ENCODE results near the gene TTLL4.
"Not testable (repeated sequence)": the region's sequence is repeated elsewhere in the genome, so short reads cannot be mapped to it uniquely, and the experiment has no call there.

The TTLL4 gene, protein sequence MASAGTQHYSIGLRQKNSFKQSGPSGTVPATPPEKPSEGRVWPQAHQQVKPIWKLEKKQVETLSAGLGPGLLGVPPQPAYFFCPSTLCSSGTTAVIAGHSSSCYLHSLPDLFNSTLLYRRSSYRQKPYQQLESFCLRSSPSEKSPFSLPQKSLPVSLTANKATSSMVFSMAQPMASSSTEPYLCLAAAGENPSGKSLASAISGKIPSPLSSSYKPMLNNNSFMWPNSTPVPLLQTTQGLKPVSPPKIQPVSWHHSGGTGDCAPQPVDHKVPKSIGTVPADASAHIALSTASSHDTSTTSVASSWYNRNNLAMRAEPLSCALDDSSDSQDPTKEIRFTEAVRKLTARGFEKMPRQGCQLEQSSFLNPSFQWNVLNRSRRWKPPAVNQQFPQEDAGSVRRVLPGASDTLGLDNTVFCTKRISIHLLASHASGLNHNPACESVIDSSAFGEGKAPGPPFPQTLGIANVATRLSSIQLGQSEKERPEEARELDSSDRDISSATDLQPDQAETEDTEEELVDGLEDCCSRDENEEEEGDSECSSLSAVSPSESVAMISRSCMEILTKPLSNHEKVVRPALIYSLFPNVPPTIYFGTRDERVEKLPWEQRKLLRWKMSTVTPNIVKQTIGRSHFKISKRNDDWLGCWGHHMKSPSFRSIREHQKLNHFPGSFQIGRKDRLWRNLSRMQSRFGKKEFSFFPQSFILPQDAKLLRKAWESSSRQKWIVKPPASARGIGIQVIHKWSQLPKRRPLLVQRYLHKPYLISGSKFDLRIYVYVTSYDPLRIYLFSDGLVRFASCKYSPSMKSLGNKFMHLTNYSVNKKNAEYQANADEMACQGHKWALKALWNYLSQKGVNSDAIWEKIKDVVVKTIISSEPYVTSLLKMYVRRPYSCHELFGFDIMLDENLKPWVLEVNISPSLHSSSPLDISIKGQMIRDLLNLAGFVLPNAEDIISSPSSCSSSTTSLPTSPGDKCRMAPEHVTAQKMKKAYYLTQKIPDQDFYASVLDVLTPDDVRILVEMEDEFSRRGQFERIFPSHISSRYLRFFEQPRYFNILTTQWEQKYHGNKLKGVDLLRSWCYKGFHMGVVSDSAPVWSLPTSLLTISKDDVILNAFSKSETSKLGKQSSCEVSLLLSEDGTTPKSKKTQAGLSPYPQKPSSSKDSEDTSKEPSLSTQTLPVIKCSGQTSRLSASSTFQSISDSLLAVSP

DNA sequence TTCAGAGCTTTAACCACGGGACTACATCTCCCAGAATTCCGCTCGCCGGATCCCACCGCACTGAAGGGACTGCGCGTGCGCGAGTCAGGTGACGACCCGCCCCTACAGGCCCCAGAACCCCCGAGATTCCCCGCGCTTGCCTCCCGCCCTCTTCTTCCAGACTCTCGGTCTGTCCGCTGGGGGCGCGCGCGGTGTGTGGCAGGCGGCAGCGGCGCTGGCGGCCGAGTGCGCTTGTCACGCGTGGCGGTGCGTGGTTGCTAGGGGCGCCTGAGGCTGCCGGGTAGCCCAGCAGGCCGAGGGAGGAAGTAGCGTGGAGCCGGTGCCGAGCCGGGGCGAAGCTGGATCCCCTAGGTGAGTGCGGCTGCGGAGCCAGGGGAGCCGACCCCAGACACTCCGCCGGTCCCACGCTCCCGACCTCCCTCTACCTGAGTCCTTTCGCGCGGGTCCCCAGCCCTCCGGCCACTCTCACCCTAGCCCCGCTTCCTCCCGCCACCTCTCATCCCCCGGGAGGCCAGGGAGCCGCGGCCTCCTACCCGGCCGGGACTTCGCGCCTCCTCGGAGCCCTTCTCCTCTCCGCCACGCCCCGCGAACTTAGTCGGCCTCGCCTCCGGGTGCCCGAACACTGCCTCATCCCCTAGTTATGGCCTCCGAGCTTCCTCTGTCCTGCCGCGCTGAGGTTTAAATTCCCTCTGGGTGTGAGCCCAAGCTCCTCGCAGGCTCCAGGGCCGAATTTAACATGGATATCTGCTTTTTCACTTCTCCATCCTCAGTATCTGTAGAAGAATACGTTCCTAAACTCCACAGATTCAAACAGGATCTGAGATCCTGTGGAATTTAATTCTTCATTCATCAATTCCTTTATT, at the start of gene TTLL4:
TTLL4 (plus strand) TSS at position 149 of the 863 bp plus-strand sequence. CDS start 26,842 bp downstream, outside the sequence.
- peak; percentile 95 to 97 for DNase-seq (ENCODE audit: low read depth in 2 of 2)

DNA sequence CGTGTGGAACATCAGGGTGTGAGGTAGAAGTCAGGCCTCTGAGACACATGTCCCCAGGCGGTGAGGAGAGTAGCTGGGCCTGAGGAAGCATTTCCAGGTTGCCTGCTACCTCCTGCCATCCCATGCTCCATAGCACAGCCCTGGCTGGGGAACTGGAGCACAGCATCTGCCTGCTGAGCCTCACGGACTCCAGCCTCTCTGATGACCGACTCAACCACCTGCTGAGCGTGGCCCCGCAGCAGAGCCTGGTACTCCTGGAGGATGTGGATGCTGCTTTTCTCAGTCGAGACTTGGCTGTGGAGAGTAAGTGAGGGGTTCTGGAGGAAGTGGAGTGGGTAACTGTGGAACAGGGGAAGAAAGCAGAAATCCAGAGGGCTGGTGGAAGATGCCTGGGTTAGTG, 48.3 kb upstream of the TTLL4 start:
- no peak for DNase-seq (ENCODE audit: low read depth in 2 of 2)

DNA sequence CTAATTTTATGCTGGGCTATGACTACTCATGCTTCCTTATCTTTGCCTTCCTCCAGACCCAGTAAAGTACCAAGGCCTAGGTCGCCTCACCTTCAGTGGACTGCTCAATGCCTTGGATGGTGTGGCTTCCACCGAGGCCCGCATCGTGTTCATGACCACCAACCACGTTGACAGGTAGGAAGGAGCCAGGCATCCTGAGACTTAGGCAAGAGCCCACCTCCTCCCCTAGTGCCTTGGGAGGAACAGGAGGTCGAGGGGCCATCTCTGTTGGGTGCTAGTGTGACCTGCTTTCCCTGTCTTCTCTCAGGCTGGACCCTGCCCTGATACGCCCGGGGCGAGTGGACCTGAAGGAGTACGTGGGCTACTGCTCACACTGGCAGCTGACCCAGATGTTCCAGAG, 47.8 kb upstream of the TTLL4 start:
- no peak for DNase-seq (ENCODE audit: low read depth in 2 of 2)

GRCh38 chr2:218663901-218664300, 46.7 kb upstream of the TTLL4 start:
- DNase-seq (ENCODE audit: low read depth in 2 of 2) = no peak

DNA sequence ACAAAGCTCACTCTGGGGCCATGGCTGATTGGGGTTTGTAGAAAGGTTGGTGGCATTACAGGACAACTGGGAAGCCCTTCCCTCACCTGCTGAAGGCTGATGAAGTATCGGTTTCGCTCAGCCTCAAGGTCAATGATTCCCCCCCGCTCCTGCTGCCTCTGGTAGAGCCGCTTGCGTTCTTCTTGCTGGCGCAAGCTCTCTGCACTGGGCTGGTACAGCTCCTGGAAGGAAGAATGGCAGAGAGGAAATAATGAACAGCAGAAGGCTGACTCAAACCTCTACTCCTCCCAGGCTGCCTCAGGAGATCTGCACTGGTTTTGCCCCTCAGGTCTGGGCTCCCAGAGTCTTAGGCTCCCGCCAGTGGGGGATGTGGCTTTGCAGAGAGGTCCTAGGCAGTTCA, 46.0 kb upstream of the TTLL4 start:
- no peak for DNase-seq (ENCODE audit: low read depth in 2 of 2)

GRCh38 chr2:218671097-218671653, 39.5 kb upstream of the TTLL4 start:
- no peak for DNase-seq (ENCODE audit: low read depth in 2 of 2)

DNA sequence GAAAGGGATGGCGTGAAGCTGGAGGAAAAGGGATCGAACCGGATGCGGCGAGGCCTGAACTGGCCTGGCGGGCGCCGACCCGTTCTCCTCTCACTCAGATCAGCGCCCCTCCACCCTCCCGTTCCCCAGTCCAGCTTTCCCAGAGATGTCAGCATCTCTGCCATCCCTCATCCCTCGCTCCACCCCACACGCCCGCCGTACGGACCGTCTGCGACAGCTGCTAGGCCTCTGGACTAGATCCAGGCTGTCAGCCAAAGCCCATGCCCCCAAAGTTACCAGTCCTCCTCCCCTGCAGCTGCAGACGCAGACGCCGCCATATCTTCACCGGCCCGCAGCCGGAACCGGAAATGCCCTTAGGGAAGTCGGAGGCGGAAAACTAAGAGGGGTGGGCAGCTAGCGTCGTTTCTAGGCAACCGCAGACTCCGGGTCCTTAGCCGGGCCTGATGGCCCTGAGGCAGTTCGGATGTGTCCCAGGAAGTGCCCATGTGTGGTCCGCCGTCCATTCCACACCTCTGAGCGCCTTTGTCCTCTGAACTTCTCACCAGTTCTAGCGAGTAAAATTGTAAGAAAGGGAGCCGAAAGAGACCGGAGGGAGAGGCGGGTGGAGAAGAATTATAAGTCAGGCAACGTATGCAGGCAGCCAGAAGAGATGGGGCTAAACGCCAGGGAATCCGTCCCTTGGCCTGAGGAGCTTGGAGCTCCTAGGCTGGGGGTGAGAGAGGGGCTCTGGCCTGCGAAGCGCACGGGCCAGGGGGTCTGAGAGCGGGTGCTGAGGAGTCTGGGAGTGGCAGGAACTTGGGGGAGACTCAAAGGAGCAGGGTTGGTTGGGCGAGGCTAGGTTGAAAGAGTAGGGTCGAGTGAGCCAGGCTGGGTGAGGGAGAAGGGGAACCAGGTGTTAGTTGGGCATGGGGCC, 38.7 kb upstream of the TTLL4 start, which contains the start of the genes RNF25 and STK36:
RNF25 (minus strand) TSS at position 349 of the 913 bp plus-strand sequence; CDS start at position 317, 32 bp downstream.
STK36 (plus strand) TSS at position 433 of the 913 bp plus-strand sequence. CDS start 744 bp downstream, outside the sequence.
- peak; percentile 72 to 77 for DNase-seq (ENCODE audit: low read depth in 2 of 2)

GRCh38 chr2:218679119-218679518, 31.5 kb upstream of the TTLL4 start:
- DNase-seq (ENCODE audit: low read depth in 2 of 2) = no peak

DNA sequence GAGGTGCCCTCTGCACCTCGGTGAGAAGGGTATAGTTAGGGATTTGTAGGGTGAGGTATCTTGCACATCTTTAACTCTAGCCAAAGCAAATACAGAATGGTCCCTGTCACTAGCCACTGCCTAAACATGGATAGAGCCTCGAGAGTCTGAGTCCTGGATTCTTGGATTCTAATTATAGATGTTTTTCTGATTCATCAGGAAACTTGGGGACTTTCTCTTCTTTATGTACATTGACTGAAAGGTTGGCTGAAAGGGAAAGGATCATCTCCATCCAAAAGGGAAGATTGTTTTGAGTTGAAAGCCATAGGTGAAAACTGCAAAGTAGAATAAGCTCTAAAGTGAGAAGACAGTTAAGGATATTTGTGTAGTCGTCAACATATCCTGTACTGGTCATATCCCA, 30.6 kb upstream of the TTLL4 start:
- no peak for DNase-seq (ENCODE audit: low read depth in 2 of 2)

DNA sequence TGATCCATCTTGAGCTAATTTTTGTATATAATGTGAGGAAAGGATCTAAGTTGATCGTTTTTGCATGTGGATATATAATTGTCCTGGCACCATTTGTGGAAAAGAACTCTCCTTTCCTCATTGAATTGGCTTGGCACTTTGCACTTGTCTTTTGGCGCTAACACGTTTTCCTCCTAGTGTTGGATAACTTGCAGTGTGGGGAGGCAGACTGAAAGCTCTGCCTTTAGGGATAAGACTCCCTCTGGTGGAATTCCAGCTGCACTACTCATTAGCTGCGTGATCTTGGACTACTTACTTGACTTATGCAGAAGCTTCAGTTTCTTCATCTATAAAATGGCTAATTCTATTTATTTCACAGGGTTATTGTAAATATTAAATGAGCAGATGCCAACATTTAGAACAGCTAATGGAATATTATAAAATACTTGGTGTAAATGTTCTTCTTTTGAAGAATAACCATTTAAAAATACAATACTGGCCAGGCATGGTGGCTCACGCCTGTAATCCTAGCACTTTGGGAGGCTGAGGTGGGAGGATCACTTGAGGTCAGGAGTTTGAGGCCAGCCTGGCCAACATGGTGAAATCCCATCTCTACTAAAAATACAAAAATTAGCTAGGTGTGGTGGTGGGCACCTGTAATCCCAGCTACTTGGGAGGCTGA, 23.1 kb upstream of the TTLL4 start:
- not testable (repeated sequence) for DNase-seq (ENCODE audit: low read depth in 2 of 2)

GRCh38 chr2:218691234-218691633, 19.4 kb upstream of the TTLL4 start:
- no peak for DNase-seq (ENCODE audit: low read depth in 2 of 2)

GRCh38 chr2:218694405-218695145, 16.1 kb upstream of the TTLL4 start:
- DNase-seq (ENCODE audit: low read depth in 2 of 2) = no peak

GRCh38 chr2:218698885-218699284, 11.8 kb upstream of the TTLL4 start:
- DNase-seq (ENCODE audit: low read depth in 2 of 2) = no peak

DNA sequence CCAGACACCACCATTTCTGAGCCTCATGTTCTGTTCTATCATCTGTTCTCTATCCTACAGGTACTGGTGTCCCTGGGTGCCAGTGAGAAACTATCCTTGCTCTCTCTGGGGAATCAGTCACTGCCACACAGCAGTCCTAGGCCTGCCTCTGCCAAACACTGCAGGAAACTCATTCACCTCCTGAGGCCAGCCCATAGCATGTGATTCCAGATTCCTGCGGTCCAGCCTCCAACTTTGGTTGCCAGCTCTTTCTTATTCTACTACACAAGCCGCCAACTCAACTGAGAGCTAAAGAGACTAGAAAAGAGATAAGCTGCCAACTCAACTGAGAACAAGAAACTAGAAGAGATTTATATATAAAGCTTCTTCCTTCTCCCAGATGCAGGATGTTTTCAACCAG, 8.8 kb upstream of the TTLL4 start:
- DNase-seq (ENCODE audit: low read depth in 2 of 2) = no peak

DNA sequence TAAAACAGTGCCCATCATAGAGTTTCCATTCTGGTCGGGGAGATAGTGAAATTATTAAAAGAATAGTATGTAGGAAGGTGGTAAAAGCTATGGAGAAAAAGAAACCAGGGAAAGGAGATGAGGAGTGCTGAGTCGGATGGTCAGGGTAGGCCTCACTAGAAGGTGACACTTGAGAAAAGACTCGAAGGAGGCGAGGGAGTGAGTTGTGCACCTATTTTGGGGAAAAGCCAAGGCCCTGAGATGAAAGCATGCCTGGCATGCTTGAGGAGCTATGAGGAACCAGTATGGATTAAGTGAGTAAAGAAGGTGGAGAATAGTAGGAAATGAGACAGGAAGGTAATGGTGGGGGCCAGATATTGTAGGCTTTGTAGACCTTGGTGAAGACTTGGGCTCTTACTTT, 7.3 kb upstream of the TTLL4 start:
- no peak for DNase-seq (ENCODE audit: low read depth in 2 of 2)

- DNase-seq (ENCODE audit: low read depth in 2 of 2) = no peak
These were observed 2.5 kb upstream of the TTLL4 start for GRCh38 chr2:218708086-218708485.

DNA sequence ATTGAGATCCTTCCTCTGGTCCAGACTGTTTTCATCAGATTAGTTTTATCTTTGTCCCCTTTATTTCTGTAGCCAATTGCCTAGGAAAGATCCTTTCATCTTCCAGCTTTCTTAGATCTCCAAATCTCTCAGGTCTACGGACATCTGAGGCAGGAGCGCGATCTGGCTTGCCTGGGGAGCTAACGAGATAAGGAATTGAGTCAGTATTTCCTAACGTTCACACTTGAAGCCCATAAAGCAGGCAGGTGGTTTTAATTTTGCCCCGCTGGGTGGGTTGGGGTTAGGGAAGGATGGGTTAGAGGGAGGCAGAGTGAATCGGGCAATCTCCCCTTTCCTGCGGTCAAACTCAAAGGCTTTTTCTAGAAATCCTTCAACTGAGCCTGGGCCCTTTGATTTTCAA, 727 bp upstream of the TTLL4 start:
- DNase-seq (ENCODE audit: low read depth in 2 of 2) = no peak

- DNase-seq (ENCODE audit: low read depth in 2 of 2) = no peak
These were observed 325 bp upstream of the TTLL4 start for GRCh38 chr2:218710334-218710686.

All from stimulated activated CD4-positive, alpha-beta T cell treated with anti-CD3 and anti-CD28 coated beads, Interleukin-12 subunit alpha, Interleukin-12 subunit beta, amount 100 ng/mL, for 24 hours (primary cell).